GM23338 (cell line): Measurements from ENCODE around the gene RAD51B. TPM values are rescaled to one million over a fixed set of nuclear protein-coding genes. Genes with fewer than 3 reads are reported as not detected.

Source experiments
- ATAC-seq: fragments of 200-7000 bp; cut with Tn5 transposase; 3 replicates; pipeline ENCODE4 v1.9.1; 2020
- DNase-seq: peaks from one replicate; pipeline ENCODE4 v3.0.0-alpha.2; 2015; ENCODE audit warnings: low spot score
- H2AFZ ChIP-seq: fragments of 200-600 bp; sonication (generic); 2 replicates; pipeline ENCODE4 v1.8.0; 2016; ENCODE audit warnings: antibody characterized with exemption, mild to moderate bottlenecking, moderate library complexity
- H3F3A ChIP-seq: fragments of 200-600 bp; sonication (generic); replicated peaks from 2 replicates; pipeline ENCODE4 v1.8.0; 2017; ENCODE audit warnings: antibody characterized with exemption, mixed run types, low read depth
- H3K27ac ChIP-seq: fragments of 200-600 bp; sonication (generic); 2 replicates; pipeline ENCODE4 v1.6.1; 2016; ENCODE audit warnings: low read depth
- H3K27me3 ChIP-seq: fragments of 200-600 bp; sonication (generic); 2 replicates; pipeline ENCODE4 v1.8.0; 2016; ENCODE audit warnings: mild to moderate bottlenecking, mixed run types, moderate library complexity; ENCODE audit not compliant: insufficient read depth
- H3K36me3 ChIP-seq: fragments of 200-600 bp; sonication (generic); 2 replicates; pipeline ENCODE4 v1.8.0; 2016; ENCODE audit warnings: mild to moderate bottlenecking; ENCODE audit not compliant: insufficient read depth
- H3K4me1 ChIP-seq: fragments of 200-600 bp; sonication (generic); 2 replicates; pipeline ENCODE4 v1.8.0; 2016; ENCODE audit warnings: mild to moderate bottlenecking, moderate library complexity; ENCODE audit not compliant: insufficient read depth
- H3K4me2 ChIP-seq: fragments of 200-600 bp; sonication (generic); 2 replicates; pipeline ENCODE4 v1.7.1; 2017; ENCODE audit warnings: mixed run types
- H3K4me3 ChIP-seq: fragments of 200-600 bp; sonication (generic); 2 replicates; pipeline ENCODE4 v1.6.1; 2016; ENCODE audit warnings: mixed run types
- H3K79me2 ChIP-seq: fragments of 200-600 bp; sonication (generic); replicated peaks from 2 replicates; pipeline ENCODE4 v1.8.0; 2017; ENCODE audit warnings: mild to moderate bottlenecking; ENCODE audit not compliant: insufficient read depth
- H3K9me2 ChIP-seq: fragments of 200-600 bp; sonication (generic); 2 replicates; pipeline ENCODE4 v1.8.0; 2017; ENCODE audit not compliant: insufficient read depth
- H4K20me1 ChIP-seq: fragments of 200-600 bp; sonication (generic); replicated peaks from 2 replicates; pipeline ENCODE4 v1.8.0; 2017; ENCODE audit warnings: mild to moderate bottlenecking; ENCODE audit not compliant: insufficient read depth
- H3K27ac Mint-ChIP-seq: 2 replicates; pipeline ENCODE4 v1.8.0; 2020; ENCODE audit warnings: inconsistent platforms, mild to moderate bottlenecking, moderate library complexity, mixed read lengths
- H3K27me3 Mint-ChIP-seq: 3 replicates; pipeline ENCODE4 v1.8.0; 2022; ENCODE audit warnings: low read depth, mild to moderate bottlenecking, moderate library complexity, mixed read lengths, inconsistent platforms; ENCODE audit not compliant: insufficient read depth, poor library complexity
- H3K36me3 Mint-ChIP-seq: 3 replicates; pipeline ENCODE4 v1.8.0; 2021; ENCODE audit warnings: low read depth, mild to moderate bottlenecking, inconsistent platforms, moderate library complexity, mixed read lengths
- H3K4me1 Mint-ChIP-seq: 3 replicates; pipeline ENCODE4 v1.8.0; 2020; ENCODE audit warnings: mild to moderate bottlenecking, inconsistent platforms, mixed read lengths
- H3K4me3 Mint-ChIP-seq: 3 replicates; pipeline ENCODE4 v1.8.0; 2021; ENCODE audit warnings: moderate library complexity, mild to moderate bottlenecking, inconsistent platforms, mixed read lengths
- H3K9me3 Mint-ChIP-seq: 3 replicates; pipeline ENCODE4 v1.8.0; 2020; ENCODE audit warnings: moderate library complexity, mild to moderate bottlenecking, inconsistent platforms, mixed read lengths
- CREB1 ChIP-seq: fragments of 250-450 bp; sonication (Bioruptor Pico); IDR thresholded peaks from 2 replicates; pipeline ENCODE4 v1.5.0; 2020; ENCODE audit warnings: low read depth, mild to moderate bottlenecking, moderate library complexity
- EZH2 ChIP-seq: fragments of 200-600 bp; sonication (generic); IDR thresholded peaks from one replicate; pipeline ENCODE4 v1.8.0; 2017; ENCODE audit warnings: antibody characterized with exemption, mild to moderate bottlenecking, low read depth; ENCODE audit not compliant: unreplicated experiment
- EZH2phosphoT487 ChIP-seq: fragments of 200-600 bp; sonication (generic); IDR thresholded peaks from one replicate; pipeline ENCODE4 v1.8.1; 2018; ENCODE audit warnings: antibody characterized with exemption; ENCODE audit not compliant: unreplicated experiment
- JUNB ChIP-seq: IDR thresholded peaks from one replicate; pipeline ENCODE4 v1.6.1; 2016; ENCODE audit warnings: antibody characterized with exemption; ENCODE audit not compliant: unreplicated experiment
- NANOG ChIP-seq: IDR thresholded peaks from 2 replicates; pipeline ENCODE4 v1.6.1; 2016; ENCODE audit warnings: antibody characterized with exemption, borderline replicate concordance
- POLR2AphosphoS5 ChIP-seq: IDR thresholded peaks from 2 replicates; pipeline ENCODE4 v1.6.1; 2016; ENCODE audit warnings: antibody characterized with exemption, low read depth
- REST ChIP-seq: IDR thresholded peaks from one replicate; pipeline ENCODE4 v1.6.1; 2018; ENCODE audit warnings: antibody characterized with exemption; ENCODE audit not compliant: unreplicated experiment
- STAT1 ChIP-seq: IDR thresholded peaks from one replicate; pipeline ENCODE4 v1.6.1; 2016; ENCODE audit warnings: antibody characterized with exemption; ENCODE audit not compliant: unreplicated experiment
- ZNF114 ChIP-seq: fragments of 250-450 bp; sonication (Bioruptor Pico); IDR thresholded peaks from 2 replicates; pipeline ENCODE4 v1.5.0; 2020; ENCODE audit warnings: mild to moderate bottlenecking, moderate library complexity
- ZNF331 ChIP-seq: fragments of 250-450 bp; sonication (Bioruptor Pico); IDR thresholded peaks from 2 replicates; pipeline ENCODE4 v1.5.0; 2020; ENCODE audit warnings: low read depth, mild to moderate bottlenecking, moderate library complexity
- polyA plus RNA-seq: library from polyadenylated mRNA; unstranded; fragments of >200 nt; fragmentation: Nextera tagmentation; extraction: Ambion mirVana; gene quantifications from 2 replicates; pipeline ENCODE4 v1.2.1, GENCODE V29; 2016
- total RNA-seq: library from RNA; depleted of rRNA; stranded (reverse); fragments of >200 nt; shearing (Covaris generic); gene quantifications from 2 replicates; pipeline ENCODE4 v1.2.3, GENCODE V29; 2014
- TF ChIP-seq, protein P1 (sequence below), 2 experiments: fragments of 200-600 bp in 1 of 2; sonication (generic) in 1 of 2; conservative IDR thresholded peaks; 2 replicates each; pipeline versions ENCODE4 v1.5.1 to v1.6.1; 2016 to 2017; ENCODE audit warnings: antibody characterized with exemption in 2 of 2, low read depth in 2 of 2, mild to moderate bottlenecking in 2 of 2, moderate library complexity in 1 of 2
- TF ChIP-seq, protein P2 (sequence below): IDR thresholded peaks from 2 replicates; pipeline ENCODE4 v1.6.1; 2016; ENCODE audit warnings: antibody characterized with exemption
- TF ChIP-seq, protein P3 (sequence below): fragments of 250-450 bp; sonication (Bioruptor Pico); IDR thresholded peaks from 2 replicates; pipeline ENCODE4 v1.5.0; 2020; ENCODE audit warnings: mild to moderate bottlenecking, moderate library complexity

RAD51B gene
- total and polyA plus RNA-seq, 2 experiments from 2014 or later = 15.7 to 29.1 TPM

DNA sequence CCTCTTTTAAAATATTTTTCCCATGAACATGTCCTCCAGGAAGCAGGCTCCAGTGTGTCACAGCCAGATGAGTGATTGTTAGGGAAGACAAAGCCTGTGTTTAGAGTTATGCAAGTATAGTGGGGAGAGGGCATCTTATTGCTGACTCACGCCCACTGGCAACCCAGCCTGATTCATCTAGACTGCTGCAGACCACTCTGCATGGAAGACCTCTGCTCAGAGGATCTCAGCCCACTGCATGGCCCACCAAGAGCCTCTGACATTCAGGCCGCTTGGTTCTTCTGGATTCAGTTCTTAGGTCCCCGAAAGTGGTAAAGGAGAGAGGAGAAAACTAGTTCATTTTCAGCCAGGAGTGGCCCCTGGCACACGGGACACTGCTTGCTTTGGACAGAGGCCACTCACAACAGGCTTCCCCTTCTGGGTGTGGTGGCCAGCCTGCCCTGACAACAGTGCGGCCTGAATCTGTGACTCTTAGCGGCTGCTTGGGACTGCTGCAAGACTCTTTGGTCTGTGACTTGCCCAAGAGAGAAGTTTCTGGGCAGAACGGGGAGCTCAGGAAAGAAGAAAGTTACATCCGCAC, 707.0 kb downstream of the RAD51B start:
- no peak; the same call in 2 of the 3 replicates for ATAC-seq
- H3K4me3 Mint-ChIP-seq = no peak overlapping the region

More for the DNA sequence above, 707.0 kb downstream of the RAD51B start:
- no peak overlapping the region for H3K4me3 ChIP-seq
- peaks cover 18% of the 10 kb centered on the region for H3K9me2 ChIP-seq
- DNase-seq = no peak
- no peak overlapping the region; the same call in 1 of the 2 replicates for H3K27ac ChIP-seq
- no peaks in the 10 kb centered on the region for H3K79me2 ChIP-seq
- Mint-ChIP-seq H3K4me1 (peaks cover 25% of the 10 kb centered on the region; the same call in 2 of the 3 replicates), H3K27me3 (peaks cover 9% of the 10 kb centered on the region), H3K9me3 (peaks cover 23% of the 10 kb centered on the region), H3K36me3 (peaks cover 23% of the 10 kb centered on the region), H3K27ac (peak overlapping the region; percentile 24; the same call in 1 of the 2 replicates)
- no peaks in the 10 kb centered on the region for H4K20me1 ChIP-seq
- peaks cover 12% of the 10 kb centered on the region for H3K36me3 ChIP-seq
- no peaks in the 10 kb centered on the region for H3F3A ChIP-seq
- H3K4me1 ChIP-seq = no peaks in the 10 kb centered on the region; the same call in 1 of the 2 replicates
- no peaks in the 10 kb centered on the region for H3K27me3 ChIP-seq
- no peak overlapping the region for H3K4me2 ChIP-seq
- H2AFZ ChIP-seq = no peak overlapping the region
- no peak for TF ChIP-seq NANOG
- no peak for TF ChIP-seq JUNB
- no peak for TF ChIP-seq ZNF331 (CRISPR knock-in tag)
- TF ChIP-seq ZNF114 = no peak
- TF ChIP-seq STAT1 = no peak
- no peak for TF ChIP-seq EZH2
- no peak for TF ChIP-seq EZH2phosphoT487
- TF ChIP-seq, protein P1, sequence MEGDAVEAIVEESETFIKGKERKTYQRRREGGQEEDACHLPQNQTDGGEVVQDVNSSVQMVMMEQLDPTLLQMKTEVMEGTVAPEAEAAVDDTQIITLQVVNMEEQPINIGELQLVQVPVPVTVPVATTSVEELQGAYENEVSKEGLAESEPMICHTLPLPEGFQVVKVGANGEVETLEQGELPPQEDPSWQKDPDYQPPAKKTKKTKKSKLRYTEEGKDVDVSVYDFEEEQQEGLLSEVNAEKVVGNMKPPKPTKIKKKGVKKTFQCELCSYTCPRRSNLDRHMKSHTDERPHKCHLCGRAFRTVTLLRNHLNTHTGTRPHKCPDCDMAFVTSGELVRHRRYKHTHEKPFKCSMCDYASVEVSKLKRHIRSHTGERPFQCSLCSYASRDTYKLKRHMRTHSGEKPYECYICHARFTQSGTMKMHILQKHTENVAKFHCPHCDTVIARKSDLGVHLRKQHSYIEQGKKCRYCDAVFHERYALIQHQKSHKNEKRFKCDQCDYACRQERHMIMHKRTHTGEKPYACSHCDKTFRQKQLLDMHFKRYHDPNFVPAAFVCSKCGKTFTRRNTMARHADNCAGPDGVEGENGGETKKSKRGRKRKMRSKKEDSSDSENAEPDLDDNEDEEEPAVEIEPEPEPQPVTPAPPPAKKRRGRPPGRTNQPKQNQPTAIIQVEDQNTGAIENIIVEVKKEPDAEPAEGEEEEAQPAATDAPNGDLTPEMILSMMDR (conservative IDR thresholded peaks at IDR 0.05; ENCODE audit: low read depth in 2 of 2) = no peak
- no peak for TF ChIP-seq REST
- TF ChIP-seq, protein P2, sequence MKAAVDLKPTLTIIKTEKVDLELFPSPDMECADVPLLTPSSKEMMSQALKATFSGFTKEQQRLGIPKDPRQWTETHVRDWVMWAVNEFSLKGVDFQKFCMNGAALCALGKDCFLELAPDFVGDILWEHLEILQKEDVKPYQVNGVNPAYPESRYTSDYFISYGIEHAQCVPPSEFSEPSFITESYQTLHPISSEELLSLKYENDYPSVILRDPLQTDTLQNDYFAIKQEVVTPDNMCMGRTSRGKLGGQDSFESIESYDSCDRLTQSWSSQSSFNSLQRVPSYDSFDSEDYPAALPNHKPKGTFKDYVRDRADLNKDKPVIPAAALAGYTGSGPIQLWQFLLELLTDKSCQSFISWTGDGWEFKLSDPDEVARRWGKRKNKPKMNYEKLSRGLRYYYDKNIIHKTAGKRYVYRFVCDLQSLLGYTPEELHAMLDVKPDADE = no peak
- TF ChIP-seq CREB1 (CRISPR knock-in tag) = no peak
- TF ChIP-seq, protein P3, sequence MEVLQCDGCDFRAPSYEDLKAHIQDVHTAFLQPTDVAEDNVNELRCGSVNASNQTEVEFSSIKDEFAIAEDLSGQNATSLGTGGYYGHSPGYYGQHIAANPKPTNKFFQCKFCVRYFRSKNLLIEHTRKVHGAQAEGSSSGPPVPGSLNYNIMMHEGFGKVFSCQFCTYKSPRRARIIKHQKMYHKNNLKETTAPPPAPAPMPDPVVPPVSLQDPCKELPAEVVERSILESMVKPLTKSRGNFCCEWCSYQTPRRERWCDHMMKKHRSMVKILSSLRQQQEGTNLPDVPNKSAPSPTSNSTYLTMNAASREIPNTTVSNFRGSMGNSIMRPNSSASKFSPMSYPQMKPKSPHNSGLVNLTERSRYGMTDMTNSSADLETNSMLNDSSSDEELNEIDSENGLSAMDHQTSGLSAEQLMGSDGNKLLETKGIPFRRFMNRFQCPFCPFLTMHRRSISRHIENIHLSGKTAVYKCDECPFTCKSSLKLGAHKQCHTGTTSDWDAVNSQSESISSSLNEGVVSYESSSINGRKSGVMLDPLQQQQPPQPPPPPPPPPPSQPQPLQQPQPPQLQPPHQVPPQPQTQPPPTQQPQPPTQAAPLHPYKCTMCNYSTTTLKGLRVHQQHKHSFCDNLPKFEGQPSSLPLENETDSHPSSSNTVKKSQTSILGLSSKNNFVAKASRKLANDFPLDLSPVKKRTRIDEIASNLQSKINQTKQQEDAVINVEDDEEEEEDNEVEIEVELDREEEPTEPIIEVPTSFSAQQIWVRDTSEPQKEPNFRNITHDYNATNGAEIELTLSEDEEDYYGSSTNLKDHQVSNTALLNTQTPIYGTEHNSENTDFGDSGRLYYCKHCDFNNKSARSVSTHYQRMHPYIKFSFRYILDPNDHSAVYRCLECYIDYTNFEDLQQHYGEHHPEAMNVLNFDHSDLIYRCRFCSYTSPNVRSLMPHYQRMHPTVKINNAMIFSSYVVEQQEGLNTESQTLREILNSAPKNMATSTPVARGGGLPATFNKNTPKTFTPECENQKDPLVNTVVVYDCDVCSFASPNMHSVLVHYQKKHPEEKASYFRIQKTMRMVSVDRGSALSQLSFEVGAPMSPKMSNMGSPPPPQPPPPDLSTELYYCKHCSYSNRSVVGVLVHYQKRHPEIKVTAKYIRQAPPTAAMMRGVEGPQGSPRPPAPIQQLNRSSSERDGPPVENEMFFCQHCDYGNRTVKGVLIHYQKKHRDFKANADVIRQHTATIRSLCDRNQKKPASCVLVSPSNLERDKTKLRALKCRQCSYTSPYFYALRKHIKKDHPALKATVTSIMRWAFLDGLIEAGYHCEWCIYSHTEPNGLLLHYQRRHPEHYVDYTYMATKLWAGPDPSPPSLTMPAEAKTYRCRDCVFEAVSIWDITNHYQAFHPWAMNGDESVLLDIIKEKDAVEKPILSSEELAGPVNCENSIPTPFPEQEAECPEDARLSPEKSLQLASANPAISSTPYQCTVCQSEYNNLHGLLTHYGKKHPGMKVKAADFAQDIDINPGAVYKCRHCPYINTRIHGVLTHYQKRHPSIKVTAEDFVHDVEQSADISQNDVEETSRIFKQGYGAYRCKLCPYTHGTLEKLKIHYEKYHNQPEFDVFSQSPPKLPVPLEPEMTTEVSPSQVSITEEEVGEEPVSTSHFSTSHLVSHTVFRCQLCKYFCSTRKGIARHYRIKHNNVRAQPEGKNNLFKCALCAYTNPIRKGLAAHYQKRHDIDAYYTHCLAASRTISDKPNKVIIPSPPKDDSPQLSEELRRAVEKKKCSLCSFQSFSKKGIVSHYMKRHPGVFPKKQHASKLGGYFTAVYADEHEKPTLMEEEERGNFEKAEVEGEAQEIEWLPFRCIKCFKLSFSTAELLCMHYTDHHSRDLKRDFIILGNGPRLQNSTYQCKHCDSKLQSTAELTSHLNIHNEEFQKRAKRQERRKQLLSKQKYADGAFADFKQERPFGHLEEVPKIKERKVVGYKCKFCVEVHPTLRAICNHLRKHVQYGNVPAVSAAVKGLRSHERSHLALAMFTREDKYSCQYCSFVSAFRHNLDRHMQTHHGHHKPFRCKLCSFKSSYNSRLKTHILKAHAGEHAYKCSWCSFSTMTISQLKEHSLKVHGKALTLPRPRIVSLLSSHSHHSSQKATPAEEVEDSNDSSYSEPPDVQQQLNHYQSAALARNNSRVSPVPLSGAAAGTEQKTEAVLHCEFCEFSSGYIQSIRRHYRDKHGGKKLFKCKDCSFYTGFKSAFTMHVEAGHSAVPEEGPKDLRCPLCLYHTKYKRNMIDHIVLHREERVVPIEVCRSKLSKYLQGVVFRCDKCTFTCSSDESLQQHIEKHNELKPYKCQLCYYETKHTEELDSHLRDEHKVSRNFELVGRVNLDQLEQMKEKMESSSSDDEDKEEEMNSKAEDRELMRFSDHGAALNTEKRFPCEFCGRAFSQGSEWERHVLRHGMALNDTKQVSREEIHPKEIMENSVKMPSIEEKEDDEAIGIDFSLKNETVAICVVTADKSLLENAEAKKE = no peak
- no peak for TF ChIP-seq POLR2AphosphoS5
